GM12878 (cell line): Measurements from ENCODE around the gene EDARADD. TPM values are rescaled to one million over a fixed set of nuclear protein-coding genes. Genes with fewer than 3 reads are reported as not detected.

Experiments
- BCLAF1 ChIP-seq: fragments of 450-650 bp; IDR thresholded peaks from 2 replicates; pipeline ENCODE4 v1.6.1; 2017; ENCODE audit warnings: antibody characterized with exemption, mild to moderate bottlenecking, moderate library complexity
- E2F8 ChIP-seq: fragments of 450-650 bp; IDR thresholded peaks from 2 replicates; pipeline ENCODE4 v1.6.1; 2018; ENCODE audit warnings: mild to moderate bottlenecking, low read depth, moderate library complexity; ENCODE audit not compliant: partially characterized antibody
- JUNB ChIP-seq: IDR thresholded peaks from 2 replicates; pipeline ENCODE4 v1.6.1; 2016; ENCODE audit warnings: antibody characterized with exemption, mild to moderate bottlenecking
- RELB ChIP-seq: fragments of 450-650 bp; IDR thresholded peaks from 2 replicates; pipeline ENCODE4 v1.6.1; 2017; ENCODE audit warnings: low read depth, mild to moderate bottlenecking, moderate library complexity
- polyA plus RNA-seq, 11 experiments: library from polyadenylated mRNA; depleted of rRNA in 4 of 11; unstranded in 6 of 11; stranded (reverse) in 5 of 11; fragments of >200 nt; fragmentation: Nextera tagmentation in 4 of 11; fragmentation: Illumina TruSeq in 1 of 11; extraction: Ambion mirVana in 4 of 11; extraction: Trizol in 1 of 11; gene quantifications; 1 replicate in 1 of 11; 2 replicates in 10 of 11; pipeline versions ENCODE4 v1.2.1 to v1.2.3, GENCODE V29; 2011 to 2016; ENCODE audit warnings: inconsistent platforms in 2 of 11, missing spikeins in 2 of 11, low read depth in 1 of 11
- total RNA-seq, 4 experiments: library from RNA; depleted of rRNA in 3 of 4; stranded (reverse); fragments of >200 nt in 3 of 4; fragmentation: Illumina TruSeq in 1 of 4; extraction: Trizol in 1 of 4; gene quantifications; 2 replicates each; pipeline versions ENCODE4 v1.2.1 to v1.2.3, GENCODE V29; 2013 to 2021

EDARADD gene
- total and polyA plus RNA-seq, 10 of the 15 experiments (the other 5 are each of a cell fraction or from before 2014, with no cell fraction given): 0.58 to 6.1 (median 4.7) TPM

GRCh38 chr1:236388332-236388731 is 5.8 kb upstream of the EDARADD start (continued):
- no peak for TF ChIP-seq E2F8
- no peak for TF ChIP-seq BCLAF1
- TF ChIP-seq RELB: no peak
- TF ChIP-seq JUNB: no peak
